Embryonic facial prominence (tissue), 1 donor: ENCODE results near the gene DGKK.
"Not testable (repeated sequence)": the region's sequence is repeated elsewhere in the genome, so short reads cannot be mapped to it uniquely, and the experiment has no call there.

Experiments
- DNase-seq: peaks from one replicate; pipeline ENCODE4 v3.0.0-alpha.2; 2016; ENCODE audit errors: extremely low spot score

DGKK gene

DNA sequence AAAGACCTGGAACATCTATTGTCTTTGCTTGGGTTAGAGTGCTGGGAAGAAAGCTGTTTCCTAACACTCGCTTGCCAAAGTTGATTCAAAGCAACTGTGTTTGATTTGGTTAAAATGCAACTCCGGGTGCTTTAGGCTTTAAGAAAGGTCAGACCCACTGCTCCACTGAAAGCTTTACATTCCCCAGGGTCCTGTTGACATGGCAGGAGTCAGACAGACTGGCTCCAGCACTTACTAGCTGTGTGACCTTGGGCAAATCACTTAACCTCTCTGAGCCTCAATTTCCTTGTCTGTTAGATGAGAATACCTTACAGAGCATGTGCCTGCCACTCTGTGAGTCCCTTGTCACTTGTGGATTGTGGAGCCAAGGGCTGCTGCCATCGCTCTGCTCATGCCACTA is 39.0 kb downstream of the DGKK start:
- no peak for DNase-seq

- DNase-seq: no peak
Observed at GRCh38 chrX:50430917-50431575, 39.6 kb downstream of the DGKK start.

DNA sequence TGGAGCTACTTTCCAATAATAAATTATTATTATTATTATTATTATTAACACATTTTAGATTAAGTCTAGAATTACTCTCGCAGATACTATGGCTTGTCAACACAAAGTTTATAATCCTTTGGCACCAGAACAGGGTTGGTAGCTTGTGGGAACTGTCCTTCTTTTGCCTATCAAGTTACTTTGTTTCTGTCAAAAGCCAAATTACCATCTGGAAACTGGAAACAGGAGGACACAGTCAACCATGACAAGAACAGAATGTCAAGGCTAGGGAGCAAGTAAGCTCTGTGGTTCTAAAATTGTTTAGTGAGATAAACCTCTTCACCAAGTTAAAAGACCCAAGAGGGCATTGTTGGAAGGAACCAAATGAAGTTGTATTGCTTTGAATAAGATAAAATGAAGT is 42.5 kb downstream of the DGKK start:
- DNase-seq: no peak

DNA sequence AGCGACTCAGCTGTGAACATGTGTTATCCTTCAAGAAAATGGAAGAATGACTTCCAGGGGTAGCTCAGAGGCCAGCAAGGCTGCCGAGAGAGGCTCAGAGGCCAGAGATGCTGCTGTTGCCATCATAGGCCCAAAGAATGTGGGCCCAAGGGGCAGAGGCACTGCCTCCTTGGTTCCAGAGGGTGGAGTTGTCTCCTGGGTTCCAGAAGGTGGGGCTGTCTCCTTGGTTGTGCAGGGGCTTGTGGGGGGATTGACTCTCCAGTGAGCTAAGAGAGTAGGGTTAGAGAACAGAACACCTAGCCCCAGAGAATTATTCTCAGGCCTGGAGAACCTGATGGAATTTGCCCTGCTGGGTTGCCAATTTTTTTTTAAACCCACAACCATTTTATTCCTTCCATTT is 62.6 kb downstream of the DGKK start:
- DNase-seq: no peak

DNA sequence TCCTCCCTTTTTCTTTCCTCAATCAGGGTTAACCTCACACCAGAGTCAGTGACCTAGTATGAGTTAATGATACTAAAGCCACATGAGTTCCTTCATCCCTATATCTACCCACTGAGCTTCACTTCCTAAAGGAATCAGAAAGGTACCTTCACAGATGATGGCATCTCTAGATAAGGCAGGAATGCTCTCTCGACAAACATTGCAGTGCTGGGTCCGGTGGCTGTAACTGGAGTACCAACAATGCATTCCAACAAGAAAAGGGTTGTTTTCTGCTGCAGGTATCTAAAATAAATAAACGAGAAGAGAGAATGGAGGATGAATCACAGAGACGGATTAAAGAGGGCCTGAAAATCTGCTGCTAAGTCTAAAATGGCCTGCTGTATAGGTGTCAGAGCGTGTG is 66.7 kb downstream of the DGKK start:
- no peak for DNase-seq

DNA sequence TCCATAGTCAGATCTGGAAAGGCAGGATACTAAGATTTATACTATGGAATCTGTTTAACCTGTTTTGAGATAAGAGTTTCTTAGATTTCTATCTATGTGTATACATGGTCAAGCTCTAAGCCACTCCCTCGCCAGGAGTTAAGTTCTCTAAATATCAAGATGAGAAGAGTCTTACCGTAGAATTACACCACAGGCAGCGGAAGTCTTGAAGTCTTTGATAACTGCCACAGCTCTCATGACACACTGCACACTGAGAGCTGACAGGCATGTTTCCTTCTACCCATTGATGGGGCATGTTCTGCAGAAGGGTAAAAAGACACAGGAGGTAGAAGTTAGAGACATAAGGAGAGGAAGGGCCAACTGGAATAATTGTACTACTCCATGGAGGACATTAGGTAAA is 67.7 kb downstream of the DGKK start:
- no peak for DNase-seq

GRCh38 chrX:50393902-50394301 is 76.7 kb downstream of the DGKK start:
- no peak for DNase-seq

GRCh38 chrX:50386520-50386919 is 84.1 kb downstream of the DGKK start:
- DNase-seq: no peak

GRCh38 chrX:50381729-50382415 is 88.8 kb downstream of the DGKK start:
- DNase-seq: no peak

- no peak for DNase-seq
Observed at GRCh38 chrX:50375481-50376267, 95.0 kb downstream of the DGKK start.

DNA sequence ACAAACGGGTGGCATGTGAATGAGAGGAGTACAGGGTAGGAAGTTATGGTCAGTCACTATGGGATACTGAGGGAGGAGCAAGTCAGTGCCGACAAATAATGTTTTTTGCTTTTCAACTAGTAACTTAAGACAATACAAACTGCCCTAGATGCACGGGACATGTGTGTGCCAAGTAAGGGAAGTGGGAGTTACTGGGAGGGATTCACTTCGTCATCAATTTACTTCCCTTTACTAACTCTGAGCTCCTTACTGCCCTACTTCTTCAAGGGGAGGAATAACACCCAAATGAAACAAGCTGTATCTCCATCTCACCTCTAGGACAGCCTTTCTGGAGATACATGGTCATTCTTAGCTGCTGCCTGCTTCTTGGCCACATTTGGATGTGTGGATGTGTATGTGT is 97.7 kb downstream of the DGKK start:
- DNase-seq: no peak

GRCh38 chrX:50343917-50344316 is 126.7 kb downstream of the DGKK start:
- no peak for DNase-seq

- DNase-seq: no peak
Observed at GRCh38 chrX:50333308-50333707, 137.3 kb downstream of the DGKK start.

- DNase-seq: not testable (repeated sequence)
Observed at GRCh38 chrX:50332668-50333067, 138.0 kb downstream of the DGKK start.

DNA sequence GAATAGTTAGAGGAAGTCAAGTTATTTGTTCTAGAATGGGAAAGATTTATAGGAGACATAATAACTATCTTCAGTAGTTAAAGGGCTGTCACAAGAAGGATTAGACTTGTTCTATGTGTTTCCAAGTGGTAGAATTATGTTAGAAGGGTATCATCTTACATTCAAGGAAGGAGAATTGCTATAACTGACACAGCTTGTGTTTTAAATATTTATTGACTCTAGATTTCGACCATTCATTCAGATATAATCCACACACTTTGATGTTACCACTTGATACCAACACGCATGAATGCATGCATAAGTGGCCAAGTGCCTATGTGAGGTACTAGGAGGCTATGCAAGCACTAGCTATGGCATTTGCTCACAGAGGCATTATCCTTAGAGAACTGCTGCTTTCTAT is 143.4 kb downstream of the DGKK start:
- DNase-seq: no peak
